ENCODE measurements around the gene PDGFRB.

Gene PDGFRB

DNA sequence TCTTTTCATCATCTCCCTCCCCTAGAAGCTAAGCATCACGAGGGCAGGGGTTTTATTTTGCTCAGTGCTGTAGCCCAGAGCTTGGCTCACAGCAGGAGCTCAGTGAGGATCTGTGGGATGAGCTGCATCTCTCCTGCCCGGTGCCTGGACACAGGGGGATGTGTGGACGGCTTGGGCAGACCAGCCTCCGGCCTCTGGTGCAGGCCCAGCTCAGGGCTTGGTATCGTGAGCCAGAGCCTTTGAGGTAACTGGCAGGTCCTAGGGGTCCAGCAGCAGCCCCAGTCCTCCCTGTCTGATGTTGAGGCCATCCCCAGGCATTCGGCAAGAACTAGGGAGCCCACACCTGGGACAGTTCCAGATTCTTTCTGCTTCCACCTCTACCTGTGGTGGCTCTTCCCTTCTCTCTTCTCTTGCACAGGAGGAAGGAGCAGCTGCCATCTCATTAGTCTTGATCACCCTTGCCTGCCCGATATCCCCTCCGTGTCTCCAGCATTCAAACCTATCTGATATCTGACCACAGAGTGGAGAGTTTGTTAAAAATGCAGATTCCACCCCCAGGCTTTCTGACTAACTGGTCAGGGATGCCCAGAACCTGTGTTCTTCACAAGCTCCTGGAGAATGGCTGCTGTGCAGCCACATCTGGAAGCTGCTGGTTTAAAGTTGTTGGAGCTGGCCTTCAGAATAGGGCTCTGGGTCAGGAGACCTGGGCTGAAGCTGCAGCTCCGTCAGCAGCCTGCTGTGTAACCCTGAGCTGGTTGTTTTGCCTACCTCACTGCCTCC, 26.3 kb upstream of the PDGFRB start:
- DNase-seq = no peak

DNA sequence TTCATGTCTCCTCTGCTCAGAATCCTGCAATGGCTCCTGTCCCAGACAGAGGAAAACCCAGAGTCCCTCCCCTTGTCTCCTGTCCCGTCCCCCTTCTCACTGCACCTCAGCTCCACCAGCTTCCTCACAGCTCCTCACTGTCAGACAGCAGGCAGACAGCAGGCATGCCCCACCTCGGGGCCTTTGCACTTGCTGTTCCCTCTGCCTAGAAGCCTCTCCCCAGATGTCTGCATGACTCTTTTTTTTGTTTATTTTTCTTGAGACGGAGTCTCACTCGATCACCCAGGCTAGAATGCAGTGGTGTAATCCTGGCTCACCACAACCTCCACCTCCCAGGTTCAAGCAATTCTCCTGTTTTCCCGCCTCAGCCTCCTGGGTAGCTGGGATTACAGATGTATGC, 25.4 kb upstream of the PDGFRB start:
- no peak for DNase-seq

DNA sequence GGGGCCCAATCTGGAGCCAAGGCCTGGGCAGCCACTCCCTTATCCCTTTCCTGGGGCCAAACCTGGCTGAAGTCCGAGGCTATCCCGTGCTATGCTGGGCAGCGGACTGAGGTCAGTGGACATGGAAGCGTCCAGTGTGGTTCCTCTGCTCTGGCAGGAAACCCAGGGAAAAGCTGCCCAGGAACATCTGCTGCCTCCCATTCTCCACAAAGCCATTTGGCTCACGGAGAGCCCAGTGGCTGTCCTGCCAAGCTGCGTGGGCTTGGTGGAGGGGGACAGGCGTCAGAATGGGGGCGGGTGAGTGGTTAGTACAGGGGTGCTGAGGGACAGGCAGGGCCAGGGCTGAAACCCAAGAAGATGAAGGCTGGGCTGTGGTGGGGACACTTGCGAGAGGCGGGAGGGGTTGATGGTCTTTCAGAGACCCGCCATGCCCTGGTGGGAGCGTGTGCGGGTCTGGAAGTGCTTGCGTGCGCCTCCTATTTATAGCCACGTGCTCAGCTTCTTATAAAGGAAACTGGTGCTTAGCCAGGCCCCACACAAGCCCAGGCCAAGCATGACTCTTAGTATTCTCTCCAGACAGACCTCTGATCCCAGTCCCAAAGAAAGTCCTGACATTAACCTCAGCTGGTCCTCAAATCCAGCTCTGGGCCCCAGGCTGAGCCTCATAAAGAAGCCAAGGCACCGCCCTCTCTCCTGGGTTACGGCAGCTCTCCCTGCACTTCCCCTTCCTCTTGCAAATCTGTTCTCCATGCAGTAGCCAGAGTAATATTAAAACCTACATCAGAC, 24.8 kb upstream of the PDGFRB start:
- DNase-seq = no peak

DNA sequence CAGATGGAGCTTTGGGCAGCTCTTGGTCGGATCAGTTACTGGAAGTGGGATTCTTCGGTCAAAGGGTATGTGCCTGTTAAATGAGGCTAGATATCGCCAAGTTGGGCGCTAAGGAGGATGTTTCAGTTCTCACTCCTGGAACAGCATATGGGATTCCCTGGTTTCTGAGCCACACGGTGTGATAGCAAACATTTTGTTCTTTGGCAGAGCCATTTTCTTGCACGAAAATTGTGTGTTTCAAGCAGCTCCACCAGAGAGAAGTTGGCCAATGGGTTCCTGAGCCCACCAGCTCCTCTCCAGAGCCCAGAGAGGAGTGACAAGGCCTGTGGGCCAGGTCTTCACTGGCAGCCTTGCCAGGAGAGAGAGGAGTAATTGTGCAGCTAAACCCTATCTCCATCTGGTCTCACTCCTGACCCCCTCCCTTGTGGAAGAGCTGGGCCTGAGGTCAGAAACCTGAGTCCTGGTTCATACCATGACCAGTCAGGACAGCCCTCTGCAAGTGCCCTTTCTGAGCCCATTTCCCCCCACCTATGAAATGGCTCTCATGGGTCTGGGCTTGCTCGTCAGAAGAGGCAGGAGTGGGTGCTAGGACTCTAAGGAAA, 23.5 kb upstream of the PDGFRB start:
- no peak for DNase-seq

DNA sequence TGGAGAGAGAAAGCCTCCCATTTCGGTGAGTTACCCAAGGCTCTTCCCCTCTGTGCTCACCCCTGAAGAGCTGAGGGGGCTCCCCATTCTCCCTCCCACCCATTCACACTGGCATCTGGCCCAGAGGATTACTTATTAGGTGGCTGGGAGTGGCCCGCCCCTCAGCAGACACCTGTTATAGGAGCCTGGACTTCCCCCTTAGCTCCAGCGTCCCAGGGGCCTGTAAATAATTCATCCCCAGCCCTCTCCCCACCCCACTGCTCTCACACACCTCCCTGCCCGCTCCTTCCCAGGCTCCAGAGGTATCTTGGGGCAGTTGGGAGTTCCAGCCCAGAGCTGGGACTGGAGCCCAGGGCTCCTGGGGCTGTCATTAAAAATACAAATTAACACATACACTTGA, 22.6 kb upstream of the PDGFRB start:
- no peak for DNase-seq

DNA sequence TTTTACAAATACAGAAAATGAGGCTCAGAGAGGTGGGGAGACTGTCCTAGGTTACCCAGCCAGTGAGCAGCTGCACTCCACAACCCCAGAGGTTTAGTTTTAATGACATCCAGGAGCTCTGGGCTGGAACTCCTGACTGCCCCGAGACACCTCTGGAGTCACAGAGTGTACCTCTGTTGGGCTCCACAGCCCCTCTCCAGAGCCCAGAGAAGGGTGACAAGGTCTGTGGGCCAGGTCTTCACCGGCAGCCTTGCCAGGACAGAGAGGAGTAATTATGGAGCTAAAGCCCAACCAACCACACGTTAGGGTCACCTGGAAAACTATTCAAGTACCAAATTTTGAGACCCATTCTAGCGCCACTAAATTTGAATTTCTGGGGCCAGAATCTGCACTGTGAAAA, 22.1 kb upstream of the PDGFRB start:
- no peak for DNase-seq

DNA sequence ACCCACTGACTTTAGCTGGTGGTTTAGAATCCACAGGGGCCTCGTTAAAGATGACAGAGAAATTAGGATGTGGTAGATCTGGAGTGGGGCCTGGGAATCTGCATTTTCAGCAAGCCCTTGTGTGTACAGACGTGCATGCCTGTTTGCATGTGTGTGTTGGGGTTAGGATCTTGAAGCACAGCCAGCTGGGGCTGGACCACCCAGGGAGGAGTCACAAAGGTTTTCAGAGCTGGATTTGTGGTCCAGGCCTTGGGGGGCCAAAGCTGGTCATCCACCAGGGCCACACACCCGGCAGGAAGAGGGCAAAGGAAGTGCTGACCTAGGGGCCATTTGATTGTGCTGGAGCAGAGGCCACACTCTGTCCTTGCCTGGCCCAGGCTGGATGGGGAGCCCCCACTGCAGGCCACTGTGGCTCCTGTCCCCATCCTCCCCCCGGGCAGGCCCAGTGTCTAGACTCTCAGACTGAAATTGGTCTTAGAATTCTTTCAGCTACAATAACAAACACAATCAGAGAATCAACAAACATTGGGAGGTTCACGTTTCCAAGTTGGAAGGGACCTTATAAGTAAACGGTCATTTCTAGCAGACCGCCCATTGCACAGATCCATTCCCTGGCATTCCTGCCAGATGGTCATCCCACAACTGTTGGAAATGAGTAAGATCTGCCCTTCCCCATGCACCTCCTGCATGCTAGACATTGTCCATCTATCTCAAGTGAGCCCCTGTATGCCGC, 21.3 kb upstream of the PDGFRB start:
- DNase-seq = no peak

DNA sequence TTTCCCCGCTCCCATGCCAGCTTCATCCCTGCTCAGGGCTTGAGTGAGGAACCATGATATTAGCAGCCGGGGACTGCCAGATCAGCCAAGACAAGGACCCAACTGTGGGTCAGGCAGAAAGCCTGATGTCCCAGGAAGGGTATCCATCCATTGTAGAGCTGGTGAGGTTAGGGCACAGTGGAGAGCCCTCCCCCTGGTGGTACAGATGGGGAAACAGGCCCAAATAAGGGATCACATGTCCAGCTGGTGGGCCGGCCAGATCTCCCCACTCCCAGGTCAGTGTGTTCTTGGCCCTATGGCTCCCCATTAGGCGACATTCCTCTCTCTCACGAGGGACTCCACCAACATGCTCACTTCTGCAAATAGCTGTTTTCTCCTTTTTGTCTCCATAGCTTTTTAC, 19.9 kb upstream of the PDGFRB start:
- no peak for DNase-seq

DNA sequence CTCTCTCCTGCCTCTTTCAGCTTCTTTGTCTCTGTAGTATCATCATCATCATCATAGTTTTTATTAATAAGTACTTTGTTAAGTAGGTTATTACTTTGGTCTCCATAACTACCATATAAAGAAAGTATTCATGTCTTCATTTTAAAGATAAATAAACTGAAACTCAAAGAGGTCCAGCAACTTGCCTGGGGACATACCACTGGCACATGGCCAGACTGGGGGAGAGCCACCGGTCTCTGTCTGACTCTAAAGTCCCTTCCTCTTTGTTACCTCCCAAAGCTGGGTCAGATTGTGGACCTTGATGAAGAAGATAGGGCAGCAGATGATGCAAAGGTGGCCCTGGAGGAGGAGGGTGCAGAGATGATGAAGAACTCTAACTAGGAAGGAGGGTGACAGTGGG, 19.4 kb upstream of the PDGFRB start:
- no peak for DNase-seq

DNA sequence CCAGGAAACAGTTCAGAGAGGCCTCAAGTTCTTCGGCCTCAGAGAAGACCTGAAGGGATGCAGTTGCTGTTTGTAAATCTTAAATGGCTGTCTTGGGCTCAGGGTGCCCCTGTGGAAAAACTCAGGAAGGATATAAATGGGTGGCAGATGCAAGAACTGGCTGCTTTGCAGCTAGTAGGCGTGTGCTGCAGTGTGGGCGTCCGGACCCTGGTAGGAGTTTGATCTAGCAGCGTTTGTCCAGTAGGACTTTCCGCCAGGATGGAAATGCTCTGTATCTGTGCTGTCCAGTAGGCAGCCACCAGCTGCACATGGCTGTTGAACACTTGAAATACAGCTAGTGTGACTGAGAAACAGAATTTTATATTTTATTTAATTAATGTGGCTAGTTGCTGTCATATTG, 18.6 kb upstream of the PDGFRB start:
- no peak for DNase-seq

DNA sequence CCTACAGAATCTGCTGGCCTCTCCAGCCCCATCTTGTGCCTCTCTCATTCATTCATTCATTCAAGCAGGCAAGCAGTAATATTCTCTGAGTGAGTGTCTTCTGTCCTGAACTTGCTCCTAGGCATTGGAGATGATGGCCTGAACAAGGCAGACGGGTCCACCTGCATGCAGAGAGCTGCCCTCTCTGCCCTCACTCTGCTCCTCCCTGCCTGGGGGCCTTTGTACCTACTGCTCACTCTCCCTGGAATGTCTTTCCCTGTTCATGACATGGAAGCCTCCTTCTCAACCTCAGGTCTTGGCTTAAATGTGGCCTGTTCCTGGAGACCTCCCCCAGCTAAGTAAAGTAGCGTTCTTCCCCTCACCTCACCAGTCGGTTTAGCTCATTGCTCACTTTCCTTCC, 17.5 kb upstream of the PDGFRB start:
- no peak for DNase-seq

DNA sequence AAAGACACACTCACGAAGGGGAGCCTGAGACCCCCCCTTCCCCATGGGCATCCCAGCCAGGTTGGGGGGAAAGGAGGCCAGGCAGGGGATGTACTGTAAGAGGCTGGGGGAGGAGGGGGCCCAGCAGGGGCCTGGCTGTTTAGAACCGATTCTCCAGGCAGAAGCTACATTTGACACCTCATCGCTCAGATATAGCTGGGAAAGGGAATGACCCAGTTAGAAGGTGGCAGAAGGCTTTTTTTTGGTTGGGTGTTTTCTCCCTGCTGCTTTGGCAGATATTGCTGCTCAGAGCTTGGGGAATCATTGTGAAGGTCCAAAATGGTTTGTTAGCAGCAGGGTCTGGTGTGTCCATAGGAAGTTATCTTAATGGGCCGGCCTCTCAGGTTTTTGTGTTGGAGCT, 16.9 kb upstream of the PDGFRB start:
- DNase-seq = no peak

DNA sequence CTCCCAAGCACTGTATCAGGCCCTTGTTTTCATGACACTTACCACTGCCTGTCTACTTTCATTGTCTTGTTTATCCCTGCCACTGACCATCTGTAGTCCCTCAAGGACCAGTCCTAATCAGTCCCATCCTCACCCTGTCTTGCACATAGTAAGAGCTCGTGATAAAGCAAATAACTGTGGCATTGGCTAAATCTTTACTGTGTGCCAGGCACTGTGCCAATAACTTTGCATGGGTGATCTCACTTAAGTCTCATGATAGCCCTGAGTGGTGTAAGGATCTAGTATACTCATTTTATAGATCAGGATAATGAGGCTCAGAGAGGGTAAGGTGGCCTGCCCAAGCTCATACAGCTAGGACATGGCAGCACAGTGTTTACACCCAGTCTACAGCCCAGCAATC, 16.5 kb upstream of the PDGFRB start:
- DNase-seq = no peak

DNA sequence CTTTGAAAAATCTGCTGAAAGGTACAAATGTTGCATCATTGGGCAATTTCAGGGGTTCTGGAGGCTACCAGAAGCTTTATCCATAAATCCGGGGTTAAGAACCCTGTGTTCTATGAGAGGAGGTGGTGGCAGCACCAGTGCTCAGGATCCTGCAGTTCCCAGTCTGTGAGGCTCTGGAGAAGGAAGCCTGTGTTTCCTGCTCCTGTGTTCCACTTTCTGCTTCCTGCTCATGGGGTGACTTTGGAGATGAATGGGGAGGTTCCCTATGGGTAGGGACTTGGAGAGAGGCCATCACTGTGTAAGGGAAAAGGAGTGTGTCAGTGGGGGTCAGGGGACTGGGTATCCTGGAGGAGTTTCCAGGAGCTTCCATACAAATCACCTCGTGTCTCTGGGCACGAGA, 13.2 kb upstream of the PDGFRB start:
- no peak for DNase-seq

DNA sequence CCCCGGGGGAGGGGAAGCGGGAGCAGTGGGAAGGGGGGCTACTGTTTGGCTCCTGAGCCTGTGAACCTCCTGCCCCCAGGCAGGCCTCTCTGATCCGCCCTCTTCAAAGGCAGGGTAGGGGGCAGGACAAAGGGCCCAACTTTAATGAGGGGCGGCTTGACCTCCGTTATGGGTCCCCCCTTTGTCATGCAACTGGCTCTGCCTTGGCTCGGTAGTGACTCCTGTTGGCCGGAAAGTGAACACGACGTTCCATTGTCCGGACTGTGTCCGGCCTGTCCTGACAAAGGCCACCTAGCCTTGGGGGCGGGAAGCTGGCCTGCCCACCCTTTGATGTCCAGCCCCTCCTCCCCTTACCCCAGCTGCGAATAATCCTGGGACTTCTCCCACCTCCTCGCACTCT, 12.3 kb upstream of the PDGFRB start:
- no peak for DNase-seq

DNA sequence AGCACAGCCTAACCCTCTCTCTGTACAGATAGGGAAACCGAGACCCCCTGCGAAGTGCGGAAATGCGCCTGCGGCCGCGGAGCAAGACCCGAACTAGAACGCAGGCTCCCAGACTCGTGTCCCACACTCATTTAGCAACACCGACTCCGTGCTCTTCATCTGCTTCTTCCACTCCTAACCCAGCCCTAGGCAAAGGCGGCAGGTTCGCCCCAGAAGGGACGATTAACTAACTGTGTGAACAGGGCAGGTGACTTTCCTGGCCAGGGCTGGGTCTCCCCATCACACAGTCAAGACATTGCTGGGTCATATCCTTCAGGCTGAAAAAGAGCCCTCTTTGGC, 11.8 kb upstream of the PDGFRB start:
- DNase-seq = no peak

DNA sequence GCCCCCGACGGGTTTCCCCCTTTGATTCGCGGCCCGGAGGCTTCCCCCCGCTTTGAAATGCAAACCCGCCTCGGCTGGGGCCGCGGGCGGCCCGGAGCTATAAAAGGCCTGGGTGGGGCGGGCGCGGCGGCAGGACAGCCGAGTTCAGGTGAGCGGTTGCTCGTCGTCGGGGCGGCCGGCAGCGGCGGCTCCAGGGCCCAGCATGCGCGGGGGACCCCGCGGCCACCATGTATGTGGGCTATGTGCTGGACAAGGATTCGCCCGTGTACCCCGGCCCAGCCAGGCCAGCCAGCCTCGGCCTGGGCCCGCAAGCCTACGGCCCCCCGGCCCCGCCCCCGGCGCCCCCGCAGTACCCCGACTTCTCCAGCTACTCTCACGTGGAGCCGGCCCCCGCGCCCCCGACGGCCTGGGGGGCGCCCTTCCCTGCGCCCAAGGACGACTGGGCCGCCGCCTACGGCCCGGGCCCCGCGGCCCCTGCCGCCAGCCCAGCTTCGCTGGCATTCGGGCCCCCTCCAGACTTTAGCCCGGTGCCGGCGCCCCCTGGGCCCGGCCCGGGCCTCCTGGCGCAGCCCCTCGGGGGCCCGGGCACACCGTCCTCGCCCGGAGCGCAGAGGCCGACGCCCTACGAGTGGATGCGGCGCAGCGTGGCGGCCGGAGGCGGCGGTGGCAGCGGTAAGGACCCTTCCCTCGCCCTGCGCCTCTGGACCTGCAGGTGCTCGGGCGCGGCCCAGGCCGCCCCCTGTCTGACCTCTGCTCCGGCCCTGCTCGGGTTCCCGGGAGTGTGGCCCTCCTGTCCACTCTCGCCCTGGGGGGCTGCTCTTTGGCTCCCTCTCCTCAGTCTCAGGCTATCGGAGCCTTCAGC, 11.2 kb upstream of the PDGFRB start, which contains the start of gene CDX1:
TSS of gene CDX1 (plus strand) at position 129 of the 862 bp plus-strand sequence. CDS start at position 228, 99 bp downstream.
- no peak for DNase-seq

DNA sequence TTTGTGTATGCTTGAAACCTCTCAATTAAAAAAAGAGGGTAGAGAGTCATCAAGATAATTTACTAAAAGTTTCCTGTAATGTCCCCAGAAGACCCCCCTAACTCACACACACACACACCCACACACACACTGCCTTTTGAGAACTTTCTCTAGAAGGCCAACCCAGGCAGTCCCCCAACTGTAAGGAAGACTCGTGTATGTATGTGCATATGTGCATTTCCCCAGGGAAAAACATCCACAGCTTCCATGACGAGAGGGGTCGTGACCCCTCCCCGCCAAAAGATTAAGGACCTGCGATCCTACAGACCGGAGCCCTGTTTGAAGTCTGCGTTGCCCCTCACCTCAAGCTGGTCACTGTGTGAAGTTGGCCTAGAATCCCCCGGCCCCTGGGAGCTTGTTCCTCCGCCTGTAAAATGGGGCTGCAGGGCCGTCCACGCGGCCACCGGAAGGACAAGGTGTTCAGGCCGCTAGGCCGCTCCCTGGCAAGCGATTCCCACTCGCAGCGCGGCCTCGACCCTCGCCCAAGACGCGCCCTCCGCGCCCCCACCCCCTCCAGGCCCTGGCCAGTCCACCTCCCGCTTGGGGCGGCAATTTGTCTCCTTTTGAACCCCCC, 10.5 kb upstream of the PDGFRB start:
- DNase-seq = no peak

DNA sequence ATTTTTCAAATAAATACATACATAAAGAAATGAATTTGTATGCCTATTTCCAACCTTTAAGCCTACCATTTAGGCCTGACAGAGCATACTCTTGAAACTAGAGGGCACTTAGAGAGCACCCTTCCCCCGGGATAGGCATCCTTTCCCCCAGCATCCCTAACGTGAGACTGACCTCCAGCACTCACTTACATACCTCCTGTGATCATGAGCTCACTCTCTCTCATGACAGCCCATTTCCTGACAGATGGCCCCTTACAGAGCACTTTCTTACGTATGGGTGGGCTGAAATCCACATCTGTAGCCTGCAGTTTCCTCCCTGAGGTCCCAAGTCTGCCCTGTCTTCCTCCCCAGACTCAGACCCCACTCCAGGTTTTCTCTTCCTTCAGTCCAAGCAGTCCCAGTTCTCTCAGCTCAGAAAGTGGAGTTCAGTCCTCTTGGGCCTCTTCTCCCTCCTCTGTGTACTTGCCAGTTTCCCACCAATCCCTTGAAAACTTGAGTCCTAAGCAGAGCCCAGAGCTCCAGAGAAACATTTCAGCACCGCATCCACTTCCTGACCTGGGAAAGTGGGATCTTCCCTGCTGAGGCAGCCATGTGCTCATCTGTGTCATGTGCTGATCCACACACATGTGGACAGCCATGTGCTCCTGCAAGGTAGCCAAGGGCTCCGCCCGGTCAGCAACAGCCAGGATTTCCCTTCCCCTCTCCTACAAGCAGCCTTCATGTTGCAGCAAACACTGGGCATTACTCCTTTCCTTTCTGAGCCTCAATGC, 8.8 kb upstream of the PDGFRB start:
- DNase-seq = no peak

DNA sequence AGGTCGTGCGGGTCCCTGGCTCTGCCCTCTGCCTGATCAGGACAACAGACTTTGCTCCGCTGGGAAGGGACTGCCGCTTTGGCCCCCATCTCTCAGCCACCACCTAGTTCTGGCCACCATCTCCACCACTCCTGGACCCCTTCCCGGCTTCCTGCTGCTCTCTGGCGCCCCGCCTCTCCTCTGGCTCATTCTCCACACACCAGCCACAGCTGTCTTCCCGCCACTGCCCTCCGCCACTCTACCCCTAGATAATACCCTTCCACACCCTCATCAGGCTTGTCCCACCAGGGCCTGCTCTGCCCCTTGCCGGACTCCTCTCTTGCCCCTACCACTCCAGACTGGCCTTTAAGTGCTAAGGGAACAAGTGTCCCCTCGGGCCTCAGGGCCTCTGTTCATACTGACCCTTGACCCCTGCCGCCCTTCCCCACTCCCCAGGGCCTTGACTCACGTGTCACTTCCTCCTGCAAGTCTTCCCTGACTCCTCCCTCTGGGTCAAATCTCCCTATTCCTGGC, 8.0 kb upstream of the PDGFRB start:
- DNase-seq = no peak

DNA sequence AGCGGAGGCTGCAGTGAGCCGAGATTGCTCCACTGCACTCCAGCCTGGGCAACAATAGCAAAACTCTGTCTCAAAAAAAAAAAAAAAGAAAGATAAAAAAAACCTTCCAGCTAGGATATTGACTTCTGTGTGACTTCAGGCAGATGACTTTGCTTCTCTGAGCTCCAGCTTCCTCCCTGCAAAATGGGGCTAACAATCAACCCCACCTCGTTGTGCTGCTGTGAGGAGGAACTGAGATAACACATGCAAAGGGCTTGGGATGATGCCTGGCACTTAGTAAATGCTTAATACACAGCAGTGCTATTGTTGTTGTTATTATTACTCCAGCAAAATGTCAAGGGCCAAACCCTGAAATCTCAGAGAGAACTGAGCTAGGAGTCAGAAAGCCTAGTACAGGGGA, 7.4 kb upstream of the PDGFRB start:
- no peak for DNase-seq
